GM12891 (cell line): Measurements from ENCODE around the gene KCTD2.

Source experiments
- POLR2A ChIP-seq: IDR thresholded peaks from 2 replicates; pipeline ENCODE4 v1.6.1; 2011; ENCODE audit warnings: low read depth, low read length, control low read depth
- POLR2AphosphoS5 ChIP-seq: IDR thresholded peaks from 2 replicates; pipeline ENCODE4 v1.6.1; 2011; ENCODE audit warnings: low read depth, low read length, control low read depth
- POU2F2 ChIP-seq: IDR thresholded peaks from 2 replicates; pipeline ENCODE4 v1.6.1; 2011; ENCODE audit warnings: low read depth, mild to moderate bottlenecking, control low read depth, low read length, moderate library complexity
- SPI1 ChIP-seq: IDR thresholded peaks from 2 replicates; pipeline ENCODE4 v1.6.1; 2011; ENCODE audit warnings: low read depth, low read length, control low read depth
- TAF1 ChIP-seq: IDR thresholded peaks from 2 replicates; pipeline ENCODE4 v1.6.1; 2011; ENCODE audit warnings: low read depth, low read length, control low read depth

DNA sequence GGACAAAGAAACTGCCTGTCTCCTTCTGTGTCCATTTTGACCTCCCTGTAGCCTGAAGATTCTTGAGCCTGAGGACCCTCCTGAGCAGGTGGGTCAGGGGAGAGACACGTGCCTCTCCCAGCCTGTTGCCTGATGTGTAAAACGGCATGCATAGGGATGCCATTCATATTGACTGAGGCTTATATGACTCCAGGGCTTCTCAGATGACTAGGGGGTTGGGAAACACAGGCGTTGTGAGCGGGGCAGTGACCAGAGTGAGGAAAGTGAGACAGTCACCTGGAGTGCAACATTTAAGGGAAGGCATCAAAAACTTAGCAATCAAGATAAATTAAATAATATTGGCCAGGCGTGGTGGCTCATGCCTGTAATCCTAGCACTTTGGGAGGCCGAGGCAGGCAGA lies 35.7 kb downstream of the KCTD2 start:
- TF ChIP-seq POLR2A (no peak), POLR2AphosphoS5 (no peak), TAF1 (no peak), POU2F2 (no peak), SPI1 (no peak)
